Peyer's patch (tissue), 4 donors: ENCODE measurements around the gene DCAF11. TPM values are rescaled to one million over a fixed set of nuclear protein-coding genes. Genes with fewer than 3 reads are reported as not detected.
A peak's percentile ranks its signal among the peaks of the same experiment; 100 is the strongest.

Source experiments
- DNase-seq, 3 donors: peaks; one replicate each; pipeline ENCODE4 v3.0.0-alpha.2; 2017 to 2019
- H3K27ac ChIP-seq, 4 donors: fragments of 200-600 bp; sonication (generic); one replicate each; pipeline ENCODE4 v1.5.1; 2016 to 2019
- H3K27me3 ChIP-seq, 2 donors: fragments of 200-600 bp; sonication (generic); one replicate each; pipeline ENCODE4 v1.5.1; 2019
- H3K36me3 ChIP-seq, 3 donors: fragments of 200-600 bp; sonication (generic); one replicate each; pipeline ENCODE4 v1.5.1; 2016 to 2019
- H3K4me1 ChIP-seq, 4 donors: fragments of 200-600 bp; sonication (generic); one replicate each; pipeline ENCODE4 v1.5.1; 2016 to 2019
- H3K4me3 ChIP-seq, 4 donors: fragments of 200-600 bp; sonication (generic); 1 replicate in 3 of 4; 2 replicates in 1 of 4; pipeline ENCODE4 v1.5.1; 2016 to 2019; ENCODE audit warnings: mild to moderate bottlenecking in 1 of 4
- H3K9me3 ChIP-seq, 4 donors: fragments of 200-600 bp; sonication (generic); one replicate each; pipeline ENCODE4 v1.5.1; 2016 to 2019; ENCODE audit warnings: mild to moderate bottlenecking in 1 of 4
- POLR2A ChIP-seq, 2 donors: fragments of 450-650 bp; IDR thresholded peaks; one replicate each; pipeline ENCODE4 v1.5.1; 2017; ENCODE audit warnings: antibody characterized with exemption in 2 of 2, mild to moderate bottlenecking in 2 of 2, moderate library complexity in 2 of 2
- total RNA-seq, 4 donors: library from RNA; depleted of rRNA; stranded (reverse); fragments of >200 nt; gene quantifications; one replicate each; pipeline ENCODE4 v1.1.0, GENCODE V29; 2016
- TF ChIP-seq, protein P1 (sequence below), 6 experiments: fragments of 450-650 bp in 4 of 6; fragments of 200-600 bp in 2 of 6; sonication (generic) in 1 of 6; IDR thresholded peaks; one replicate each; pipeline ENCODE4 v1.5.1; 2017 to 2019; ENCODE audit warnings: antibody characterized with exemption in 6 of 6, mild to moderate bottlenecking in 3 of 6, moderate library complexity in 1 of 6

DCAF11 gene
- total RNA-seq, 4 donors from 2014 or later, result 113 to 214 (median 176) TPM

DNA sequence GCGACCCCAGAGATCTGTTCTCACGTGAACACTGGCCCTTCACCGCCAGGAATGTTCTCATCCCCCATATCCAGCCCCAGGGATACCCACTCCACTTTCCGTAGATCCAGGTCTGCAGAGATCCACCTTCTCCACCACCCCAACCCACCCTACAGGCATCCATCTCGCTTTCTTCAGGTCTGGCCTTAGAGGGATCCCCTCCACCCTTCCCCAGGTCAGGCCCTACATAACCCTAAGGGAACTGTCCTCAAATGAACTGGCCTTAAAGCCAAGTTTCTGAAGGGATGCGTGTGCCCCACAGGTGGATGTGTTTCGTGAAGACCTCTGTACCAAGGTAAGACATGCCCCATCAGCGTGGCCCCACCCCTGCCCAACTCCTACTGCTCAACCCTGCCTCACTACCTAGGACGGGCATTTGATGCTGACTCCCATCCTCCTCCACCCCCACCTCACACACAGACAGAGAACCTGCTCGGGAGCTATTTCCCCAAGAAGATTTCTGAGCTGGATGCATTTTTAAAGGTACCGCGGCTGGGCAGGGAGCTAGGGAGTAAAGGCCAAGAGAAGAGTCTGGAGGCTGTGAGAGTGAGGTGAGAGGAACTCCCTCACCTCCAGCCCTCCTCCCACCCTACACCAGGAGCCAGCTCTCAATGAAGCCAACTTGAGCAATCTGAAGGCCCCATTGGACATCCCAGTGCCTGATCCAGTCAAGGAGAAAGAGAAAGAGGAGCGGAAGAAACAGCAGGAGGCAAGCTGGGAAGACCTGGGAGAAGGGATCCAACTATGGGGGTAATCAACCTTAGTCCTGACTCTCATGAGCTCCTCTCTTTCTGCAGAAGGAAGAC lies 22.3 kb downstream of the DCAF11 start:
- H3K4me1 ChIP-seq, result peaks cover 0 to 45% (median 16%) of the 10 kb centered on the region in 4 donors

DNA sequence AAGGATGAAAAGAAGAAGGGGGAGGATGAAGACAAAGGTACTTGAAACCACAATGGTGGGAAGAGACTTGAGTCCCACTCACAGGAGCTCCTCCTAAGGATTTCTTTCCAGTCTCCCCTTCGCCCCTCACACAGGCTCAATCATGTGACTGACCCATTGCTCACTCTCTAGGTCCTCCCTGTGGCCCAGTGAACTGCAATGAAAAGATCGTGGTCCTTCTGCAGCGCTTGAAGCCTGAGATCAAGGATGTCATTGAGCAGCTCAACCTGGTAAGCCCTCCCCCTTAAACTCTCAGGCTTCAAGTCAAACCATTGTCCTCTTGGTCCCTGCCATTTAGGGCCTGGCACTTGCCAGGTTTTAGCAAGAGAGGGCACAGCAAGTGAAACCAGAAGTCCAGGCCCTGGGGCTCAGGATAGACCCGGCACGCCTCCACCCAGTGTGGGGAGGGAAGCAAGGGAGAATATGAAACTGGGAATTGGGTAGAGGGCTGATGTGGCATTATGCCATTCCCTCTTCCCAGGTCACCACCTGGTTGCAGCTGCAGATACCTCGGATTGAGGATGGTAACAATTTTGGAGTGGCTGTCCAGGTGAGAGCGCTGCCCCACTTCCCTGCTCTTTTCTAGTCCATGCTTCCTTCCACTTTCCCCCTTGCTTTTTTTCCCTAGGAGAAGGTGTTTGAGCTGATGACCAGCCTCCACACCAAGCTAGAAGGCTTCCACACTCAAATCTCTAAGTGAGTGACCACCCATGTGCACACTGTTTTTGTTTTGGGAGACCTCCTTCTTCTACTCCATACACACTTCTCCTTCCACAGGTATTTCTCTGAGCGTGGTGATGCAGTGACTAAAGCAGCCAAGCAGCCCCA lies 23.2 kb downstream of the DCAF11 start:
- no peak for DNase-seq
- H3K27me3 ChIP-seq, result no peaks in the 10 kb centered on the region
- H3K36me3 ChIP-seq, result peaks cover 0 to 22% (median 3%) of the 10 kb centered on the region in 3 donors
- no peaks in the 10 kb centered on the region for H3K9me3 ChIP-seq
- peaks cover 0 to 53% (median 17%) of the 10 kb centered on the region in 4 donors for H3K4me1 ChIP-seq
- peak overlapping the region in 1 of 4 donors; percentile 93 for H3K4me3 ChIP-seq
- peak overlapping the region in 3 of 4 donors; percentile 47 to 96 (median 95) for H3K27ac ChIP-seq
- no peak for TF ChIP-seq POLR2A (IDR thresholded peaks at IDR 0.05)
- TF ChIP-seq, protein P1, sequence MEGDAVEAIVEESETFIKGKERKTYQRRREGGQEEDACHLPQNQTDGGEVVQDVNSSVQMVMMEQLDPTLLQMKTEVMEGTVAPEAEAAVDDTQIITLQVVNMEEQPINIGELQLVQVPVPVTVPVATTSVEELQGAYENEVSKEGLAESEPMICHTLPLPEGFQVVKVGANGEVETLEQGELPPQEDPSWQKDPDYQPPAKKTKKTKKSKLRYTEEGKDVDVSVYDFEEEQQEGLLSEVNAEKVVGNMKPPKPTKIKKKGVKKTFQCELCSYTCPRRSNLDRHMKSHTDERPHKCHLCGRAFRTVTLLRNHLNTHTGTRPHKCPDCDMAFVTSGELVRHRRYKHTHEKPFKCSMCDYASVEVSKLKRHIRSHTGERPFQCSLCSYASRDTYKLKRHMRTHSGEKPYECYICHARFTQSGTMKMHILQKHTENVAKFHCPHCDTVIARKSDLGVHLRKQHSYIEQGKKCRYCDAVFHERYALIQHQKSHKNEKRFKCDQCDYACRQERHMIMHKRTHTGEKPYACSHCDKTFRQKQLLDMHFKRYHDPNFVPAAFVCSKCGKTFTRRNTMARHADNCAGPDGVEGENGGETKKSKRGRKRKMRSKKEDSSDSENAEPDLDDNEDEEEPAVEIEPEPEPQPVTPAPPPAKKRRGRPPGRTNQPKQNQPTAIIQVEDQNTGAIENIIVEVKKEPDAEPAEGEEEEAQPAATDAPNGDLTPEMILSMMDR (IDR thresholded peaks at IDR 0.05), result no peak

More for the DNA sequence above, 22.3 kb downstream of the DCAF11 start:
- TF ChIP-seq, protein P1 (IDR thresholded peaks at IDR 0.05), result no peak
- no peak for TF ChIP-seq POLR2A (IDR thresholded peaks at IDR 0.05)
- Histone ChIP-seq H3K4me3 (peak overlapping the region; percentile 93 to 99 (median 96)), H3K27ac (peak overlapping the region; percentile 95 to 97 (median 96)), H3K36me3 (peaks cover 0 to 22% (median 3%) of the 10 kb centered on the region in 3 donors), H3K9me3 (no peaks in the 10 kb centered on the region), H3K27me3 (no peaks in the 10 kb centered on the region)
- no peak for DNase-seq

DNA sequence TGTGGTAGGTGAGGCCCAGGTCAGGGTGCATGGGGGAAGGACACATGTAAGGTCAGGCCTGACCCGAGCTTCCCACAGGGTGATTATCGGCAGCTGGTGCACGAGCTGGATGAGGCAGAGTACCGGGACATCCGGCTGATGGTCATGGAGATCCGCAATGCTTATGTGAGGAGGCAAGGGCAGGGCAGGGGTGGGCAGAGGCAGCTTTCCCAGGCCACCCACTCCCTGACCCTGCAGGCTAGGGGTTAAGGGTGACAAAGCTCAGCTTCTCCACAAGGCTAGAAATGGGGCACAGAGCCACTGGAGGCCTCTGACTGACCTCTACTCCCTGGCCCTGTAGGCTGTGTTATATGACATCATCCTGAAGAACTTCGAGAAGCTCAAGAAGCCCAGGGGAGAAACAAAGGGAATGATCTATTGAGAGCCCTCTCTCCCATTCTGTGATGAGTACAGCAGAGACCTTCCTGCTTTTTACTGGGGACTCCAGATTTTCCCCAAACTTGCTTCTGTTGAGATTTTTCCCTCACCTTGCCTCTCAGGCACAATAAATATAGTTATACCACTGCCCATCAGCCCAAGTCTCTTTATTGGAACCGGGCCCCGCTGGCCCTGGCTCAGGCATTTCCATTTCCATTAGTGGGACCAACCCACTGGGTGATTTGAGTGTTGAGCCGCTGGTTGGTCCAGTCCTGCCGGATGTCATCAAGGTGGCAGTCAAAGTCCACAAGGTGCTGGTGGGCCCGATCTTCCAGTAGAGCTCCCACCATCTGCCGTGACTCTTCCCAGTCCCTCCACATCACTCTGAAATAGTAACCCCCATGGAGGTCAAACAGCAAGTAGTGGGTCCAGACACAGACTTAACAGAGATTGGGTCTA lies 24.1 kb downstream of the DCAF11 start:
- Histone ChIP-seq H3K27me3 (no peaks in the 10 kb centered on the region), H3K9me3 (no peaks in the 10 kb centered on the region), H3K27ac (peak overlapping the region in 2 of 4 donors; percentile 18 to 47), H3K4me1 (peaks cover 0 to 60% (median 17%) of the 10 kb centered on the region in 4 donors), H3K4me3 (no peak overlapping the region), H3K36me3 (peaks cover 0 to 22% (median 3%) of the 10 kb centered on the region in 3 donors)
- no peak for DNase-seq
- no peak for TF ChIP-seq POLR2A (IDR thresholded peaks at IDR 0.05)
- TF ChIP-seq, protein P1 (IDR thresholded peaks at IDR 0.05), result no peak

DNA sequence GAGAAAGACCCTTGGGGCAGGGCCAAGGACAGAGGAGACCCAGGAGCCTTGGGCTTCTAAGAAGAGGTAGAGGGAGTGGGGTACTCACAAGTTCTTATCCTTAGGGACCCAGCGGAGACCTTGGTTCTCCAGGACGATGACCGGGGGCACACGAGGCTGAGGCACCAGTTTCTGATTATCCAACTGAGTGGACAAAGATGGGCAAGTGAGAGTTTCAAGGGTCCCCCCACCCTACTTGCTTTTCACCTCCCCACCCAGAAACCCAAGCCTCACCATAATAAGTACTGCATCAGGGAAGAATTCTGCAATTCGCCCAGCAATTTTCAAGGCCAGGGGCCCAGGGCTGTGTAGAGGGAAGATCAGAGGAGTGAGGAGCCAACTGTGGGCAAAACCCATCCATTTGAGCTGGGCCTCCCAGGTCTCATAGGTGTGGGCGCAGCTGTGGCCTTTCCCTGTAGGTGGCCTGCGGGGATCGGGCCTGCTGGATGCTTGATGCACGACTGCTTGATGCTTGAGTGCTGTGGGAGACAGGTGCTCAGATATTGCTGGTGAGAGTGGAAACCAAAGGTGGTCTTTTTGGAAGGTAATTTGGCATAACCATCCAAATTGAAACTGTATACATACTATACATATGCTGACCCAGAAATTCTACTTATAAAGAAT lies 24.8 kb downstream of the DCAF11 start:
- H3K27me3 ChIP-seq, result no peaks in the 10 kb centered on the region
- DNase-seq, result no peak
- H3K4me3 ChIP-seq, result peak overlapping the region in 2 of 4 donors; percentile 24 to 84
- no peak overlapping the region for H3K27ac ChIP-seq
- TF ChIP-seq, protein P1 (IDR thresholded peaks at IDR 0.05), result no peak
- TF ChIP-seq POLR2A (IDR thresholded peaks at IDR 0.05), result no peak
- no peaks in the 10 kb centered on the region for H3K9me3 ChIP-seq
- H3K4me1 ChIP-seq, result peaks cover 0 to 65% (median 17%) of the 10 kb centered on the region in 4 donors
- peaks cover 0 to 22% (median 3%) of the 10 kb centered on the region in 3 donors for H3K36me3 ChIP-seq
